SU-DHL-6 (cell line): Measurements from ENCODE around the gene LRRC14B.

Experiments
- H2AFZ ChIP-seq: fragments of 200-600 bp; sonication (generic); 2 replicates; pipeline ENCODE4 v1.6.1; 2014; ENCODE audit warnings: low read depth, mild to moderate bottlenecking, moderate library complexity, mixed read lengths, antibody characterized with exemption, low read length; ENCODE audit not compliant: severe bottlenecking
- H3F3A ChIP-seq: fragments of 200-600 bp; shearing (Covaris generic); 2 replicates; pipeline ENCODE4 v1.6.0; 2016; ENCODE audit warnings: antibody characterized with exemption, mild to moderate bottlenecking; ENCODE audit not compliant: insufficient read depth
- H3K27ac ChIP-seq: fragments of 200-600 bp; sonication (generic); 2 replicates; pipeline ENCODE4 v1.5.1; 2016; ENCODE audit warnings: low read depth, mild to moderate bottlenecking, low read length, moderate library complexity, mixed read lengths
- H3K27me3 ChIP-seq: fragments of 200-600 bp; sonication (generic), shearing (Covaris generic); 2 replicates; pipeline ENCODE4 v1.6.0; 2014; ENCODE audit warnings: mild to moderate bottlenecking, low read length
- H3K36me3 ChIP-seq: fragments of 200-600 bp; sonication (generic); 2 replicates; pipeline ENCODE4 v1.6.1; 2014; ENCODE audit warnings: mild to moderate bottlenecking, low read length, mixed read lengths
- H3K4me2 ChIP-seq: fragments of 300-600, 200-600 bp; shearing (Covaris generic), sonication (generic); 2 replicates; pipeline ENCODE4 v1.6.0; 2014; ENCODE audit warnings: low read length, low read depth, mild to moderate bottlenecking; ENCODE audit not compliant: poor library complexity, severe bottlenecking
- H3K4me3 ChIP-seq: fragments of 200-600 bp; sonication (generic); 2 replicates; pipeline ENCODE4 v1.5.1; 2014; ENCODE audit warnings: antibody characterized with exemption, low read length, mild to moderate bottlenecking, mixed read lengths; ENCODE audit not compliant: insufficient read depth, poor library complexity, severe bottlenecking
- H3K79me2 ChIP-seq: fragments of 200-600 bp; sonication (generic); 2 replicates; pipeline ENCODE4 v1.6.1; 2014; ENCODE audit warnings: mild to moderate bottlenecking, low read length, moderate library complexity; ENCODE audit not compliant: insufficient read depth
- H3K9ac ChIP-seq: fragments of 200-600 bp; sonication (generic); 2 replicates; pipeline ENCODE4 v1.7.0; 2014; ENCODE audit warnings: mild to moderate bottlenecking, low read length
- H3K9me2 ChIP-seq: fragments of 200-600 bp; sonication (generic); replicated peaks from 2 replicates; pipeline ENCODE4 v1.6.1; 2014; ENCODE audit warnings: low read length; ENCODE audit not compliant: insufficient read depth
- H3K9me3 ChIP-seq: fragments of 200-600 bp; sonication (generic); 2 replicates; pipeline ENCODE4 v1.6.1; 2014; ENCODE audit warnings: low read length, mixed read lengths; ENCODE audit not compliant: insufficient read depth
- H4K20me1 ChIP-seq: fragments of 200-600 bp; sonication (generic); 2 replicates; pipeline ENCODE4 v1.6.1; 2014; ENCODE audit warnings: low read depth, mild to moderate bottlenecking, antibody characterized with exemption, low read length, moderate library complexity, mixed read lengths
- CTCF ChIP-seq: fragments of 200-600 bp; sonication (generic); IDR thresholded peaks from one replicate; pipeline ENCODE4 v1.5.1; 2017; ENCODE audit warnings: antibody characterized with exemption, mild to moderate bottlenecking, low read length, moderate library complexity; ENCODE audit not compliant: insufficient read depth, poor library complexity, severe bottlenecking
- EZH2phosphoT487 ChIP-seq: fragments of 200-600 bp; sonication (generic), shearing (Covaris generic); conservative IDR thresholded peaks from 2 replicates; pipeline ENCODE4 v1.6.1; 2018; ENCODE audit warnings: mild to moderate bottlenecking, antibody characterized with exemption, low read length, moderate library complexity, mixed read lengths

LRRC14B gene

GRCh38 chr5:174291-174600 is 17.0 kb upstream of the LRRC14B start:
- H3K4me2 ChIP-seq: no peak overlapping the region
- H3K36me3 ChIP-seq: no peaks in the 10 kb centered on the region
- H3K9ac ChIP-seq: no peak overlapping the region
- no peaks in the 10 kb centered on the region for H4K20me1 ChIP-seq
- H2AFZ ChIP-seq: no peak overlapping the region
- H3K79me2 ChIP-seq: no peaks in the 10 kb centered on the region
- TF ChIP-seq CTCF (no peak), EZH2phosphoT487 (no peak)
- no peaks in the 10 kb centered on the region for H3K9me2 ChIP-seq
- H3F3A ChIP-seq: no peaks in the 10 kb centered on the region
- H3K9me3 ChIP-seq: no peaks in the 10 kb centered on the region
- H3K27me3 ChIP-seq: no peaks in the 10 kb centered on the region
- H3K4me3 ChIP-seq: no peak overlapping the region
- H3K27ac ChIP-seq: no peak overlapping the region

GRCh38 chr5:174876-175465 is 16.3 kb upstream of the LRRC14B start:
- H3K9me2 ChIP-seq: no peaks in the 10 kb centered on the region
- no peak overlapping the region for H2AFZ ChIP-seq
- TF ChIP-seq EZH2phosphoT487 (no peak), CTCF (no peak)
- no peak overlapping the region for H3K4me3 ChIP-seq
- H3K4me2 ChIP-seq: no peak overlapping the region
- H3K27ac ChIP-seq: no peak overlapping the region
- H3K27me3 ChIP-seq: no peaks in the 10 kb centered on the region
- no peaks in the 10 kb centered on the region for H3K36me3 ChIP-seq
- H4K20me1 ChIP-seq: no peaks in the 10 kb centered on the region
- no peaks in the 10 kb centered on the region for H3K9me3 ChIP-seq
- H3K9ac ChIP-seq: no peak overlapping the region
- H3K79me2 ChIP-seq: no peaks in the 10 kb centered on the region
- no peaks in the 10 kb centered on the region for H3F3A ChIP-seq

- Histone ChIP-seq H3K9me3 (no peaks in the 10 kb centered on the region), H3K4me2 (no peak overlapping the region), H2AFZ (no peak overlapping the region), H3F3A (no peaks in the 10 kb centered on the region), H4K20me1 (no peaks in the 10 kb centered on the region), H3K36me3 (no peaks in the 10 kb centered on the region), H3K9me2 (no peaks in the 10 kb centered on the region), H3K79me2 (no peaks in the 10 kb centered on the region), H3K27me3 (no peaks in the 10 kb centered on the region), H3K27ac (no peak overlapping the region), H3K9ac (no peak overlapping the region), H3K4me3 (no peak overlapping the region)
- TF ChIP-seq CTCF: no peak
- no peak for TF ChIP-seq EZH2phosphoT487
These were observed 14.9 kb upstream of the LRRC14B start for GRCh38 chr5:176296-176823.
